ENCODE data around the gene HIVEP2.

HIVEP2 gene

DNA sequence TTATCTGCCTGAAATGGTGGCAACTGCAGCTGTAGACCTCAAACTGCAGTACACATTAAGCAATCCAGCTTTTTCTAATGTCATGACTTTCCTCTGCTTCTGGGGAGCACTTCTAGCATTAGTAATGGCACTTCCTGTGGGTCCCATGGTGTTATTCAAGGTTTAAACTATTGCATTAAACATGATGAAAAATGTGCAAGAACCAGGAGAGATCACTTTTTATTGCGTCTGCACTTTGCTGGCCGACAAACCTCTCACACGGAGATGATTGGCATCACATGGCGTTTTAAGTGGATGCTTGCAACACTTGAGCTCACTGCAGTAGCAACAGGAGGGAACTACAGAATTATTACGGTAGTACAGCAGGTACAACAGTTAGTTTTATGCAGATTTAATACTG is 148.4 kb downstream of the HIVEP2 start:
- no peak overlapping the region for H3K4me3 ChIP-seq (ENCODE audit: low read depth, low read length)
- no peaks in the 10 kb centered on the region for H3K36me3 ChIP-seq (ENCODE audit: control insufficient read depth, insufficient read depth, low read length)
- H3K27me3 ChIP-seq (ENCODE audit: control insufficient read depth, insufficient read depth, low read length) = no peaks in the 10 kb centered on the region
- no peaks in the 10 kb centered on the region for H3K9me3 ChIP-seq (ENCODE audit: control insufficient read depth, insufficient read depth, low read length)
- no peak overlapping the region for H3K9ac ChIP-seq (ENCODE audit: low read depth, low read length)
- no peaks in the 10 kb centered on the region for H3K4me1 ChIP-seq (ENCODE audit: control insufficient read depth, insufficient read depth, low read length)
- no peak overlapping the region for H3K27ac ChIP-seq (ENCODE audit: low read depth, low read length)

DNA sequence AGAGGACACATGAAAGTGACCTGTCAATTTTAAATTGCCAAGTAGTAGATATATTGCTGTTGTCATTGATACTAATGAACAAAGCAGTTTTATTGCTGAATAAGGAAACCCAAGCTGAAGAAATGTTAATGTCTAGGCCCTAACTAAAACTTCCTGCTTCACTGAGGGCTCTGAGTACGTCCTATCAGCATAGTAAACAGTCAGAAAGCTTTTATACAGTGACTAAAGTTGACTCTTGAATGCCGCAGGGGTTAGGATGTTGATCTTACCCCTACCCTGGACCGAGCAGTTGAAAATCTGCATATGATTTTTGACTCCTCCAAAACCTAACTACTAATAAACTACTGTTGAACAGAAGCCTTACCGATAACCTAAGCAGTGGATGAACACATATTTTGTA is 149.0 kb downstream of the HIVEP2 start:
- no peaks in the 10 kb centered on the region for H3K4me1 ChIP-seq (ENCODE audit: control insufficient read depth, insufficient read depth, low read length)
- no peak overlapping the region for H3K4me3 ChIP-seq (ENCODE audit: low read depth, low read length)
- no peak overlapping the region for H3K27ac ChIP-seq (ENCODE audit: low read depth, low read length)
- no peak overlapping the region for H3K9ac ChIP-seq (ENCODE audit: low read depth, low read length)
- H3K27me3 ChIP-seq (ENCODE audit: control insufficient read depth, insufficient read depth, low read length) = no peaks in the 10 kb centered on the region
- no peaks in the 10 kb centered on the region for H3K9me3 ChIP-seq (ENCODE audit: control insufficient read depth, insufficient read depth, low read length)
- H3K36me3 ChIP-seq (ENCODE audit: control insufficient read depth, insufficient read depth, low read length) = no peaks in the 10 kb centered on the region

DNA sequence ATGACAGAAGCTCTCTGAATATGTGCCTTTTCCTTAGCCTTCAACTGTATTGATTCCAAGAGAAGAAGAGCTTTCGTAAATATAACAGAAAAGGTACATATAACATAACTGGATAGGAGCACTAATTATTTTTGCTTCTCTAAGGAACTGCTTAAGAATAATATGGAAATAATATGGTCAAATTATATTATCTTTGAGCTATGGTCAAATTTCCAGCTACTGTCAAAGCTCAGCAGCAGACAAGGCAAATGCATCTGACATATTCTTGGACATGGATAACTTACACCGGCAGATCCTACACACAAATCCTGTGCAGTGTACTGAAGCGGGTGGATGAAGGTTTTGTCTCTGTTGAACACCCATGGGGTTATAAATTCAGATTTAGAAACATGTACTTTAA is 150.6 kb downstream of the HIVEP2 start:
- Histone ChIP-seq H3K4me1 (ENCODE audit: control insufficient read depth, insufficient read depth, low read length) (no peaks in the 10 kb centered on the region), H3K36me3 (ENCODE audit: control insufficient read depth, insufficient read depth, low read length) (no peaks in the 10 kb centered on the region), H3K9ac (ENCODE audit: low read depth, low read length) (no peak overlapping the region), H3K9me3 (ENCODE audit: control insufficient read depth, insufficient read depth, low read length) (no peaks in the 10 kb centered on the region), H3K27ac (ENCODE audit: low read depth, low read length) (no peak overlapping the region), H3K4me3 (ENCODE audit: low read depth, low read length) (no peak overlapping the region), H3K27me3 (ENCODE audit: control insufficient read depth, insufficient read depth, low read length) (no peaks in the 10 kb centered on the region)

- no peaks in the 10 kb centered on the region for H3K36me3 ChIP-seq (ENCODE audit: control insufficient read depth, insufficient read depth, low read length)
- no peak overlapping the region for H3K27ac ChIP-seq (ENCODE audit: low read depth, low read length)
- H3K27me3 ChIP-seq (ENCODE audit: control insufficient read depth, insufficient read depth, low read length) = no peaks in the 10 kb centered on the region
- H3K4me3 ChIP-seq (ENCODE audit: low read depth, low read length) = no peak overlapping the region
- no peaks in the 10 kb centered on the region for H3K4me1 ChIP-seq (ENCODE audit: control insufficient read depth, insufficient read depth, low read length)
- no peak overlapping the region for H3K9ac ChIP-seq (ENCODE audit: low read depth, low read length)
- H3K9me3 ChIP-seq (ENCODE audit: control insufficient read depth, insufficient read depth, low read length) = no peaks in the 10 kb centered on the region
These were observed 154.7 kb downstream of the HIVEP2 start for GRCh38 chr6:142790257-142790656.

GRCh38 chr6:142787422-142787821 is 157.6 kb downstream of the HIVEP2 start:
- Histone ChIP-seq H3K36me3 (ENCODE audit: control insufficient read depth, insufficient read depth, low read length) (no peaks in the 10 kb centered on the region), H3K4me1 (ENCODE audit: control insufficient read depth, insufficient read depth, low read length) (no peaks in the 10 kb centered on the region), H3K9me3 (ENCODE audit: control insufficient read depth, insufficient read depth, low read length) (no peaks in the 10 kb centered on the region), H3K27me3 (ENCODE audit: control insufficient read depth, insufficient read depth, low read length) (no peaks in the 10 kb centered on the region), H3K4me3 (ENCODE audit: low read depth, low read length) (no peak overlapping the region), H3K9ac (ENCODE audit: low read depth, low read length) (no peak overlapping the region), H3K27ac (ENCODE audit: low read depth, low read length) (no peak overlapping the region)

DNA sequence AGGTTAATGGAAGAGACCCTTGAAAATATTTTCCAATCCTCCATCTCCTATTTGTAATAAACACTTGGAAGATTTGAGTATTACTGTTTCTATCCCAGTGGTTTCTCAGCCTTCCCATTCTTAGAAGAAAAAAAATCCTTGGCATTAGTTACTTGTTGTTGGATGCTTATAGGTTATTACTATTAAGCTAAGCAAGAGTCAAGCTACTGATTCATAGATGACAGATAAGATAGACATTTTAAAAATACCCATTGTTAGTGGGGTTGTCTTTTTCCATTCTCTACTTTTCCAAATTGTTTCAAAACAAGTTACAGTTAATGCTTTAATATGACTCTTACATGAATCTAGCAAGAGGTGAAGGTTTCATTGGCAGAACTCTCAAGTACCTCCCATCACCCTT is 158.5 kb downstream of the HIVEP2 start:
- Histone ChIP-seq H3K36me3 (ENCODE audit: control insufficient read depth, insufficient read depth, low read length) (no peaks in the 10 kb centered on the region), H3K27me3 (ENCODE audit: control insufficient read depth, insufficient read depth, low read length) (no peaks in the 10 kb centered on the region), H3K4me1 (ENCODE audit: control insufficient read depth, insufficient read depth, low read length) (no peaks in the 10 kb centered on the region), H3K9ac (ENCODE audit: low read depth, low read length) (no peak overlapping the region), H3K9me3 (ENCODE audit: control insufficient read depth, insufficient read depth, low read length) (no peaks in the 10 kb centered on the region), H3K4me3 (ENCODE audit: low read depth, low read length) (no peak overlapping the region), H3K27ac (ENCODE audit: low read depth, low read length) (no peak overlapping the region)

GRCh38 chr6:142784344-142784743 is 160.6 kb downstream of the HIVEP2 start:
- Histone ChIP-seq H3K9ac (ENCODE audit: low read depth, low read length) (no peak overlapping the region), H3K36me3 (ENCODE audit: control insufficient read depth, insufficient read depth, low read length) (no peaks in the 10 kb centered on the region), H3K27ac (ENCODE audit: low read depth, low read length) (no peak overlapping the region), H3K27me3 (ENCODE audit: control insufficient read depth, insufficient read depth, low read length) (no peaks in the 10 kb centered on the region), H3K4me3 (ENCODE audit: low read depth, low read length) (no peak overlapping the region), H3K4me1 (ENCODE audit: control insufficient read depth, insufficient read depth, low read length) (no peaks in the 10 kb centered on the region), H3K9me3 (ENCODE audit: control insufficient read depth, insufficient read depth, low read length) (no peaks in the 10 kb centered on the region)

DNA sequence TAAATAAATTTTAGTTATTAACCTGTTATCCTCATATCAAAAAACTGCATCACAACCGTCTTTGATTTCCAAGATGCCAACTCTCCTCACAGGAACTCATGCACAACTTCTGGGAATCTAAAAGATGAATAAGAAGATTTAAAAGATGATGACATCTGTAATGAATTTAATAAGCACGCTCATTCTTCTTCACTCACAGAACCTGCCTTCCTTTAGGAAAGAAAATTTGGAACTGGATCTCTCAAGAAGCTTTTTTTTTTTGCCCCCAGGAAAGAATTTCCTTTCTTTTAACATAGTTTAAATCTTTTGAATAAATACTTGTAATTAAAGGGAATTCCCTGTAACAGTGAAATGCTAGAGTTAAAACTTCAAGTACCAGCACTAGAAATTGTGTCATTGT is 161.5 kb downstream of the HIVEP2 start:
- Histone ChIP-seq H3K36me3 (ENCODE audit: control insufficient read depth, insufficient read depth, low read length) (no peaks in the 10 kb centered on the region), H3K9ac (ENCODE audit: low read depth, low read length) (no peak overlapping the region), H3K4me1 (ENCODE audit: control insufficient read depth, insufficient read depth, low read length) (no peaks in the 10 kb centered on the region), H3K27ac (ENCODE audit: low read depth, low read length) (no peak overlapping the region), H3K4me3 (ENCODE audit: low read depth, low read length) (no peak overlapping the region), H3K27me3 (ENCODE audit: control insufficient read depth, insufficient read depth, low read length) (no peaks in the 10 kb centered on the region), H3K9me3 (ENCODE audit: control insufficient read depth, insufficient read depth, low read length) (no peaks in the 10 kb centered on the region)

- Histone ChIP-seq H3K9ac (ENCODE audit: low read depth, low read length) (no peak overlapping the region), H3K36me3 (ENCODE audit: control insufficient read depth, insufficient read depth, low read length) (no peaks in the 10 kb centered on the region), H3K27me3 (ENCODE audit: control insufficient read depth, insufficient read depth, low read length) (no peaks in the 10 kb centered on the region), H3K4me1 (ENCODE audit: control insufficient read depth, insufficient read depth, low read length) (no peaks in the 10 kb centered on the region), H3K9me3 (ENCODE audit: control insufficient read depth, insufficient read depth, low read length) (no peaks in the 10 kb centered on the region), H3K4me3 (ENCODE audit: low read depth, low read length) (no peak overlapping the region), H3K27ac (ENCODE audit: low read depth, low read length) (no peak overlapping the region)
These were observed 163.8 kb downstream of the HIVEP2 start for GRCh38 chr6:142781129-142781528.

DNA sequence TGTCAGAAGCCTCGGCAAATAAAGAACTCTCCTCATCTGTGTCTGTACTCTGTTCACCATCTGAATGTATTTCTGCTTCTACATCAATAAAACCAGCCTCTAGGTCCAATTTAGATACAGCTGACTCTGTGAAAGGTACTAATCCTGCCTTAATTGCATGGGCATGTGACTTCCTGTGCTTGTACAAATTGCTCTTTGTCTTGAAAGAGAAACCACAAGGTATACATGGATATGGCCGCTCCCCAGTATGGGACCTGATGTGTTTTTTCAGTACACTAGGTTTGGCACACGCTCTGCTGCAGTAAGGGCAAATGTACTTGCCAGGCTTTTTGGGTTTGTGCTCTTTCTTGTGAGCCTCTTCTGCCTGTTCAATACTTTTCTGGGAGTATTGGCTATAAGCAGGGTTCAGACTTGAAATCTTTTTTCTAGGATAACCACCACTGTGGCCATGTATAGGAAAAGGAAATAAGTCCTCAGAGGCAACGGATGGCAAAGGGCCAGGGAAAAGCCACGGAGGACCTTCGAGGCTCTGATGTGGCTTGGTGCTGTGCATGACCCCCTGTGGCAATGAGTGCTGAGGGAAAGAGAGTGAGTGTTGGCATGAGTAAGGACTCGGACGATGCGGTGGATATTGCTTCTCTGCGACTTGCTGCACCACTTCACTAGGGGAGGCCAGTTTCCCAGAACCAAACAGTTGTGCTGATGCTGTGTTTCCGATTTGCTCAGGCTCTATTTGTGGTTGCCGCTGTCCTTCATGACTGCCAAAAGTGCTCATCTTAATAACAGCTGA is 170.9 kb downstream of the HIVEP2 start:
- no peaks in the 10 kb centered on the region for H3K9me3 ChIP-seq (ENCODE audit: control insufficient read depth, insufficient read depth, low read length)
- H3K4me3 ChIP-seq (ENCODE audit: low read depth, low read length) = no peak overlapping the region
- peaks cover 27% of the 10 kb centered on the region for H3K36me3 ChIP-seq (ENCODE audit: control insufficient read depth, insufficient read depth, low read length)
- H3K27me3 ChIP-seq (ENCODE audit: control insufficient read depth, insufficient read depth, low read length) = no peaks in the 10 kb centered on the region
- H3K4me1 ChIP-seq (ENCODE audit: control insufficient read depth, insufficient read depth, low read length) = no peaks in the 10 kb centered on the region
- no peak overlapping the region for H3K9ac ChIP-seq (ENCODE audit: low read depth, low read length)
- H3K27ac ChIP-seq (ENCODE audit: low read depth, low read length) = no peak overlapping the region

GRCh38 chr6:142773324-142773723 is 171.7 kb downstream of the HIVEP2 start:
- H3K36me3 ChIP-seq (ENCODE audit: control insufficient read depth, insufficient read depth, low read length) = peaks cover 27% of the 10 kb centered on the region
- H3K27ac ChIP-seq (ENCODE audit: low read depth, low read length) = no peak overlapping the region
- no peak overlapping the region for H3K4me3 ChIP-seq (ENCODE audit: low read depth, low read length)

More at GRCh38 chr6:142773324-142773723, 171.7 kb downstream of the HIVEP2 start:
- Histone ChIP-seq H3K9me3 (ENCODE audit: control insufficient read depth, insufficient read depth, low read length) (no peaks in the 10 kb centered on the region), H3K4me1 (ENCODE audit: control insufficient read depth, insufficient read depth, low read length) (no peaks in the 10 kb centered on the region), H3K27me3 (ENCODE audit: control insufficient read depth, insufficient read depth, low read length) (no peaks in the 10 kb centered on the region), H3K9ac (ENCODE audit: low read depth, low read length) (no peak overlapping the region)
